SK-N-SH (cell line): ENCODE results near the gene C20orf141. TPM values are rescaled to one million over a fixed set of nuclear protein-coding genes. Genes with fewer than 3 reads are reported as not detected.

ENCODE experiments used
- CTCF ChIA-PET: fragments of 300-600, 350-600 bp; formaldehyde crosslinking; extraction: SDS; loops from one replicate; lab custom pipeline; 2021; lab: Yijun Ruan, JAX
- POLR2A ChIA-PET: fragments of 350-600 bp; sonication (Branson Sonifier 250); formaldehyde crosslinking; extraction: SDS; loops from one replicate; lab custom pipeline; 2020; ENCODE audit warnings: antibody characterized with exemption, inconsistent platforms; lab: Yijun Ruan, JAX
- DNase-seq: peaks from one replicate; pipeline ENCODE4 v3.0.0; 2012
- H2AFZ ChIP-seq: fragments of 200-600 bp; sonication (generic); 2 replicates; pipeline ENCODE4 v1.8.1; 2016; ENCODE audit warnings: antibody characterized with exemption, mild to moderate bottlenecking, low read depth
- H3F3A ChIP-seq: fragments of 200-600 bp; sonication (generic); replicated peaks from 2 replicates; pipeline ENCODE3; 2016; ENCODE audit warnings: antibody characterized with exemption, mild to moderate bottlenecking; ENCODE audit not compliant: insufficient read depth
- H3K27ac ChIP-seq, 2 experiments: fragments of 200-500 bp in 1 of 2; fragments of 200-600 bp in 1 of 2; sonication (Bioruptor generic) in 1 of 2; sonication (generic), shearing (Covaris generic) in 1 of 2; 2 replicates each; pipeline versions ENCODE4 v1.5.1 to v1.6.1; 2014 to 2016; ENCODE audit warnings: low read depth in 2 of 2, inconsistent platforms in 1 of 2, low read length in 1 of 2, mild to moderate bottlenecking in 1 of 2, mixed read lengths in 1 of 2
- H3K27me3 ChIP-seq: fragments of 200-600 bp; sonication (generic), shearing (Covaris generic); 2 replicates; pipeline ENCODE4 v1.6.1; 2016; ENCODE audit warnings: mixed run types; ENCODE audit not compliant: insufficient read depth
- H3K36me3 ChIP-seq, 2 experiments: fragments of 200-500 bp in 1 of 2; fragments of 200-600 bp in 1 of 2; sonication (Bioruptor generic) in 1 of 2; sonication (generic) in 1 of 2; replicated peaks in 1 of 2; 2 replicates each; pipeline versions ENCODE3 to v1.5.1; 2014 to 2016; ENCODE audit warnings: low read length in 1 of 2, mild to moderate bottlenecking in 1 of 2; ENCODE audit not compliant: insufficient read depth in 2 of 2, control insufficient read depth in 1 of 2
- H3K4me1 ChIP-seq, 2 experiments: fragments of 200-500 bp in 1 of 2; fragments of 200-600 bp in 1 of 2; sonication (Bioruptor generic) in 1 of 2; sonication (generic), shearing (Covaris generic) in 1 of 2; 2 replicates each; pipeline versions ENCODE4 v1.5.1 to v1.6.1; 2014 to 2016; ENCODE audit warnings: low read depth in 1 of 2, low read length in 1 of 2, mixed run types in 1 of 2; ENCODE audit not compliant: insufficient read depth in 2 of 2, control insufficient read depth in 1 of 2
- H3K4me2 ChIP-seq: fragments of 200-600 bp; sonication (generic), shearing (Covaris generic); 2 replicates; pipeline ENCODE4 v1.6.1; 2017; ENCODE audit warnings: mixed run types
- H3K4me3 ChIP-seq, 2 experiments: fragments of 200-500 bp in 1 of 2; fragments of 200-600 bp in 1 of 2; sonication (Bioruptor generic) in 1 of 2; sonication (generic), shearing (Covaris generic) in 1 of 2; 2 replicates each; pipeline versions ENCODE4 v1.5.1 to v1.8.1; 2014 to 2016; ENCODE audit warnings: low read depth in 2 of 2, inconsistent platforms in 1 of 2, low read length in 1 of 2, mild to moderate bottlenecking in 1 of 2, mixed read lengths in 1 of 2, moderate library complexity in 1 of 2
- H3K79me2 ChIP-seq: fragments of 200-600 bp; sonication (generic); 2 replicates; pipeline ENCODE4 v1.8.1; 2017; ENCODE audit warnings: mild to moderate bottlenecking; ENCODE audit not compliant: insufficient read depth
- H3K9ac ChIP-seq: fragments of 200-600 bp; sonication (generic); 2 replicates; pipeline ENCODE4 v1.6.1; 2017; ENCODE audit warnings: mixed run types
- H3K9me2 ChIP-seq: fragments of 200-600 bp; sonication (generic); 2 replicates; pipeline ENCODE4 v1.6.1; 2017; ENCODE audit warnings: mixed run types
- H3K9me3 ChIP-seq: fragments of 200-600 bp; sonication (generic); 2 replicates; pipeline ENCODE4 v1.6.1; 2017; ENCODE audit warnings: mixed run types, mild to moderate bottlenecking, moderate library complexity
- H4K20me1 ChIP-seq: fragments of 200-600 bp; sonication (generic); 2 replicates; pipeline ENCODE4 v1.6.1; 2017; ENCODE audit warnings: mild to moderate bottlenecking, mixed run types; ENCODE audit not compliant: insufficient read depth
- ELF1 ChIP-seq: IDR thresholded peaks from 2 replicates; pipeline ENCODE4 v1.4.0; 2012
- EP300 ChIP-seq, 2 experiments: IDR thresholded peaks; 2 replicates each; pipeline versions ENCODE4 v1.4.0 to v1.6.1; 2012; ENCODE audit warnings: borderline replicate concordance in 1 of 2, low read depth in 1 of 2, low read length in 1 of 2
- EZH2phosphoT487 ChIP-seq: fragments of 200-600 bp; sonication (generic); IDR thresholded peaks from 2 replicates; pipeline ENCODE4 v1.6.1; 2017; ENCODE audit warnings: low read depth, mixed run types, mild to moderate bottlenecking, antibody characterized with exemption, moderate library complexity, borderline replicate concordance
- FOSL2 ChIP-seq: IDR thresholded peaks from 2 replicates; pipeline ENCODE4 v1.4.0; 2012; ENCODE audit warnings: low read depth, mild to moderate bottlenecking, moderate library complexity, borderline replicate concordance
- FOXJ3 ChIP-seq: sonication (generic); formaldehyde crosslinking; IDR thresholded peaks from 2 replicates; pipeline ENCODE4 v1.5.1; 2020; ENCODE audit warnings: mild to moderate bottlenecking, missing genetic modification reagents
- FOXM1 ChIP-seq: IDR thresholded peaks from 2 replicates; pipeline ENCODE4 v1.4.0; 2012; ENCODE audit warnings: low read depth, mild to moderate bottlenecking
- GATA2 ChIP-seq: sonication (generic); formaldehyde crosslinking; IDR thresholded peaks from 2 replicates; pipeline ENCODE4 v1.5.0; 2020; ENCODE audit warnings: mild to moderate bottlenecking, missing genetic modification reagents
- NRF1 ChIP-seq: IDR thresholded peaks from 2 replicates; pipeline ENCODE4 v1.6.1; 2012; ENCODE audit warnings: low read depth, mild to moderate bottlenecking, low read length
- POLR2AphosphoS5 ChIP-seq: IDR thresholded peaks from 2 replicates; pipeline ENCODE4 v1.6.1; 2012; ENCODE audit warnings: low read depth, low read length
- RAD21 ChIP-seq: IDR thresholded peaks from 2 replicates; pipeline ENCODE4 v1.6.1; 2012; ENCODE audit warnings: mild to moderate bottlenecking, low read length
- RCOR1 ChIP-seq: fragments of 150-350 bp; IDR thresholded peaks from 2 replicates; pipeline ENCODE4 v1.6.1; 2017; ENCODE audit warnings: antibody characterized with exemption, low read length
- RXRA ChIP-seq: IDR thresholded peaks from 2 replicates; pipeline ENCODE4 v1.4.0; 2012; ENCODE audit warnings: low read depth, mild to moderate bottlenecking, borderline replicate concordance
- SIN3A ChIP-seq: IDR thresholded peaks from 2 replicates; pipeline ENCODE4 v1.6.1; 2012; ENCODE audit warnings: low read depth, mild to moderate bottlenecking, low read length, moderate library complexity, borderline replicate concordance
- TCF12 ChIP-seq: IDR thresholded peaks from 2 replicates; pipeline ENCODE4 v1.4.0; 2012
- TEAD4 ChIP-seq: IDR thresholded peaks from 2 replicates; pipeline ENCODE4 v1.4.0; 2012; ENCODE audit warnings: mild to moderate bottlenecking, borderline replicate concordance; ENCODE audit not compliant: insufficient read depth
- WGBS: methylation state at CpG from one replicate; pipeline ENCODE4 v1.1.6; 2017; ENCODE audit warnings: low lambda C conversion rate; 5-methylcytosine and 5-hydroxymethylcytosine counted together
- polyA plus RNA-seq, 3 experiments: library from polyadenylated mRNA; depleted of rRNA; stranded (reverse); fragments of >200 nt; gene quantifications; 2 replicates each; pipeline ENCODE4 v1.2.3, GENCODE V29; 2012
- TF ChIP-seq, protein P1 (sequence below): IDR thresholded peaks from 2 replicates; pipeline ENCODE4 v1.4.0; 2012; ENCODE audit warnings: low read depth

C20orf141 gene
- polyA plus RNA-seq, 1 of the 3 experiments (the other 2 are of a cell fraction) = 1.2 TPM

- TF ChIP-seq TCF12 (peak; percentile 31; the same call in 1 of the 2 replicates), TEAD4 (no peak)
- Histone ChIP-seq H3K27me3 (no peaks in the 10 kb centered on the region), H4K20me1 (no peaks in the 10 kb centered on the region), H3K4me3 (0 out of 4 replicates have a peak overlapping the region, but pooled peaks of 1 of the 2 experiments have one; percentile 4), H3K79me2 (no peaks in the 10 kb centered on the region), H2AFZ (no peak overlapping the region), H3K9ac (no peak overlapping the region), H3F3A (no peaks in the 10 kb centered on the region), H3K27ac (no peak overlapping the region), H3K9me3 (no peaks in the 10 kb centered on the region), H3K9me2 (no peaks in the 10 kb centered on the region), H3K4me2 (no peak overlapping the region), H3K4me1 (peaks cover 0 to 5% of the 10 kb centered on the region in 2 experiments; a peak in 1 of 4 replicates), H3K36me3 (no peaks in the 10 kb centered on the region)
- WGBS = 33% methylated on average over 5 of the region's 5 CpGs
- ChIA-PET POLR2A (interaction anchor here (1.1 kb wide), 1 partner anchor 13 kb away, joined by 6 read pairs; no protein-coding TSS in a partner anchor), CTCF (interaction anchor here (0.9 kb wide), 1 partner anchor 16 kb away, joined by 3 read pairs; no protein-coding TSS in a partner anchor)
- DNase-seq = no peak
Measured at GRCh38 chr20:2822073-2822472, 7.3 kb downstream of the C20orf141 start.

DNA sequence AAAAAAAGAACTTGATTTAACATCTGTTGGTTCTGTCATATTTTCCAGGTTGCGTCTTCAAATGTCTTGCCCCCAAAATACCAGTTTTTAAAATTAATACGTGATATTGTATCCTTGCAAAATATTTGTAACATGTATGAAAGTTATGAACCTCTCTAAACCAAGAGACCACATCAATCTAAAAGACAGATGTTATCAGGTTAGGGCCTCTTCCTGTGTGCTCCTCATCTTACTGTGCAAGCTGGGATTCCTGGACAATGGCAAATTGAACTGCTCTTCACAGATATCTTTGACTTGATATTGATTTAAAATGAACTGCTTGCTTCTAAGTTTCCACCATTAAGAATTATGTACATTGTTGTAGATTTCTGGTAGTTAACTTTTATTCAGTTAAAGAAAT lies 11.0 kb downstream of the C20orf141 start:
- WGBS = 89% methylated on average over 2 of the region's 2 CpGs
- Histone ChIP-seq H3K27ac (no peak overlapping the region), H3K9ac (no peak overlapping the region)
- TF ChIP-seq ELF1 (no peak), EZH2phosphoT487 (no peak), FOXM1 (no peak), GATA2 (CRISPR knock-in tag) (no peak), FOXJ3 (no peak), POLR2AphosphoS5 (no peak), TEAD4 (no peak), RXRA (no peak), FOSL2 (no peak), NRF1 (no peak), RAD21 (no peak), SIN3A (no peak), EP300 (IDR thresholded peaks at IDR 0.05; ENCODE audit: borderline replicate concordance in 1 of 2, low read depth in 1 of 2, low read length in 1 of 2) (no peak), RCOR1 (no peak)
- TF ChIP-seq, protein P1, sequence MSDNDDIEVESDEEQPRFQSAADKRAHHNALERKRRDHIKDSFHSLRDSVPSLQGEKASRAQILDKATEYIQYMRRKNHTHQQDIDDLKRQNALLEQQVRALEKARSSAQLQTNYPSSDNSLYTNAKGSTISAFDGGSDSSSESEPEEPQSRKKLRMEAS = no peak
- TF ChIP-seq, all 33 proteins: peak for 0
- Histone ChIP-seq H3K9me2 (no peaks in the 10 kb centered on the region), H2AFZ (no peak overlapping the region), H3K36me3 (no peaks in the 10 kb centered on the region), H3K4me3 (no peak overlapping the region), H3F3A (no peaks in the 10 kb centered on the region), H3K9me3 (no peaks in the 10 kb centered on the region), H3K4me1 (peaks cover 0 to 5% of the 10 kb centered on the region in 2 experiments; a peak in 1 of 4 replicates), H4K20me1 (no peaks in the 10 kb centered on the region), H3K4me2 (no peak overlapping the region), H3K27me3 (no peaks in the 10 kb centered on the region), H3K79me2 (no peaks in the 10 kb centered on the region)
- no peak for DNase-seq
- POLR2A ChIA-PET = no interaction called here
- CTCF ChIA-PET = no interaction called here
